H1 (cell line): ENCODE measurements around the gene SYNDIG1. TPM values are rescaled to one million over a fixed set of nuclear protein-coding genes. Genes with fewer than 3 reads are reported as not detected.

Experiments
- CTCF ChIA-PET: fragments of 300-600 bp; sonication (Branson Sonifier 250); formaldehyde crosslinking; loops from one replicate; lab custom pipeline; 2021; ENCODE audit not compliant: partially characterized antibody; lab: Charles Lee
- POLR2A ChIA-PET: fragments of 300-600 bp; sonication (Branson Sonifier 250); formaldehyde crosslinking; loops from one replicate; lab custom pipeline; 2021; ENCODE audit warnings: inconsistent platforms; ENCODE audit not compliant: partially characterized antibody; lab: Charles Lee
- DNase-seq, 2 experiments: peaks; one replicate each; pipeline versions ENCODE4 v3.0.0 to v3.0.0-alpha.2; 2010 to 2022; ENCODE audit warnings: low spot score in 2 of 2, low read depth in 1 of 2, mixed read lengths in 1 of 2
- FAIRE-seq: peaks from 2 replicates; lab custom pipeline; 2011; peaks lifted over from hg19 to GRCh38; lab: Jason Lieb, UNC
- H2AFZ ChIP-seq: 2 replicates; pipeline ENCODE4 v1.8.1; 2012; ENCODE audit warnings: low read length, inconsistent platforms
- H2AK5ac ChIP-seq: 2 replicates; pipeline ENCODE4 v1.6.1; 2013; ENCODE audit warnings: low read depth, low read length
- H2BK120ac ChIP-seq: replicated peaks from 2 replicates; pipeline ENCODE3; 2013; ENCODE audit warnings: low read depth, low read length, inconsistent platforms
- H2BK12ac ChIP-seq: 2 replicates; pipeline ENCODE4 v1.6.1; 2013; ENCODE audit warnings: low read depth, low read length
- H2BK15ac ChIP-seq: 2 replicates; pipeline ENCODE4 v1.6.1; 2013; ENCODE audit warnings: low read length
- H2BK20ac ChIP-seq: 2 replicates; pipeline ENCODE4 v1.6.1; 2013; ENCODE audit warnings: low read length
- H2BK5ac ChIP-seq: 2 replicates; pipeline ENCODE4 v1.6.1; 2013; ENCODE audit warnings: low read depth, low read length
- H3K14ac ChIP-seq: 2 replicates; pipeline ENCODE4 v1.6.1; 2013; ENCODE audit warnings: inconsistent platforms; ENCODE audit not compliant: insufficient read length
- H3K18ac ChIP-seq: 2 replicates; pipeline ENCODE4 v1.6.1; 2013; ENCODE audit warnings: low read length; ENCODE audit errors: extremely low read depth
- H3K23ac ChIP-seq: 2 replicates; pipeline ENCODE4 v1.6.1; 2013; ENCODE audit warnings: inconsistent platforms; ENCODE audit not compliant: insufficient read length
- H3K23me2 ChIP-seq: 2 replicates; pipeline ENCODE4 v1.6.1; 2013; ENCODE audit warnings: low read depth, low read length
- H3K27ac ChIP-seq: 2 replicates; pipeline ENCODE4 v1.6.1; 2011; ENCODE audit warnings: low read depth, low read length, inconsistent platforms
- H3K27me3 ChIP-seq, 4 experiments: replicated peaks in 1 of 4; 1 replicate in 1 of 4; 2 replicates in 3 of 4; pipeline versions ENCODE4 v1.6.1 to v1.8.1; 2011 to 2013; ENCODE audit warnings: low read length in 3 of 4, mild to moderate bottlenecking in 3 of 4, inconsistent platforms in 2 of 4, mixed read lengths in 2 of 4, moderate library complexity in 1 of 4; ENCODE audit not compliant: control insufficient read depth in 3 of 4, insufficient read depth in 3 of 4; ENCODE audit errors: extremely low read depth in 1 of 4
- H3K36me3 ChIP-seq, 4 experiments: 2 replicates each; pipeline versions ENCODE4 v1.6.1 to v1.8.1; 2011 to 2013; ENCODE audit warnings: mild to moderate bottlenecking in 4 of 4, low read length in 3 of 4, moderate library complexity in 2 of 4, control low read depth in 1 of 4, inconsistent platforms in 1 of 4; ENCODE audit not compliant: insufficient read depth in 4 of 4, control insufficient read depth in 2 of 4
- H3K4ac ChIP-seq: replicated peaks from 2 replicates; pipeline ENCODE3; 2013; ENCODE audit warnings: low read length, low read depth, mixed read lengths, inconsistent platforms; ENCODE audit not compliant: insufficient read length
- H3K4me1 ChIP-seq, 4 experiments: replicated peaks in 1 of 4; 1 replicate in 1 of 4; 2 replicates in 3 of 4; pipeline versions ENCODE4 v1.6.1 to v1.8.1; 2011 to 2013; ENCODE audit warnings: low read length in 3 of 4, inconsistent platforms in 2 of 4, mixed read lengths in 1 of 4; ENCODE audit not compliant: insufficient read depth in 4 of 4, control insufficient read depth in 3 of 4
- H3K4me2 ChIP-seq, 2 experiments: 2 replicates each; pipeline versions ENCODE4 v1.6.1 to v1.8.1; 2011 to 2013; ENCODE audit warnings: low read depth in 2 of 2, low read length in 2 of 2, control low read depth in 1 of 2, inconsistent platforms in 1 of 2, mild to moderate bottlenecking in 1 of 2; ENCODE audit not compliant: insufficient read depth in 1 of 2
- H3K4me3 ChIP-seq, 4 experiments: fragments of 200-600, 300-600 bp in 1 of 4; sonication (generic), shearing (Covaris generic), sonication (Bioruptor Twin) in 1 of 4; 2 replicates each; pipeline versions ENCODE4 v1.5.1 to v1.8.1; 2011 to 2016; ENCODE audit warnings: low read length in 4 of 4, low read depth in 3 of 4, control low read depth in 2 of 4, inconsistent platforms in 2 of 4, mild to moderate bottlenecking in 2 of 4, mixed read lengths in 1 of 4, moderate library complexity in 1 of 4; ENCODE audit not compliant: insufficient read depth in 2 of 4; ENCODE audit errors: extremely low read depth in 1 of 4
- H3K56ac ChIP-seq: replicated peaks from 2 replicates; pipeline ENCODE3; 2013; ENCODE audit warnings: low read depth, mild to moderate bottlenecking, mixed read lengths, low read length, inconsistent platforms; ENCODE audit not compliant: insufficient read length
- H3K79me1 ChIP-seq: 2 replicates; pipeline ENCODE4 v1.6.1; 2013; ENCODE audit warnings: low read depth, low read length, control low read depth
- H3K79me2 ChIP-seq, 2 experiments: 2 replicates each; pipeline versions ENCODE4 v1.6.1 to v1.8.1; 2012 to 2013; ENCODE audit warnings: low read length in 2 of 2, mild to moderate bottlenecking in 2 of 2, inconsistent platforms in 1 of 2; ENCODE audit not compliant: insufficient read depth in 2 of 2, control insufficient read depth in 1 of 2
- H3K9ac ChIP-seq, 4 experiments: replicated peaks in 1 of 4; 1 replicate in 1 of 4; 2 replicates in 3 of 4; pipeline versions ENCODE4 v1.6.1 to v1.8.1; 2011 to 2013; ENCODE audit warnings: low read depth in 3 of 4, low read length in 3 of 4, control low read depth in 2 of 4, mild to moderate bottlenecking in 2 of 4, moderate library complexity in 2 of 4, inconsistent platforms in 1 of 4; ENCODE audit errors: extremely low read depth in 1 of 4
- H3K9me3 ChIP-seq, 2 experiments: 2 replicates each; pipeline versions ENCODE4 v1.6.1 to v1.8.1; 2012 to 2013; ENCODE audit warnings: mild to moderate bottlenecking in 2 of 2, moderate library complexity in 2 of 2, control low read depth in 1 of 2, inconsistent platforms in 1 of 2, low read depth in 1 of 2, low read length in 1 of 2, mixed read lengths in 1 of 2; ENCODE audit not compliant: insufficient read depth in 2 of 2
- H4K20me1 ChIP-seq, 2 experiments: replicated peaks in 1 of 2; 2 replicates each; pipeline versions ENCODE3 to v1.8.1; 2011 to 2013; ENCODE audit warnings: inconsistent platforms in 2 of 2, low read length in 2 of 2, mild to moderate bottlenecking in 1 of 2; ENCODE audit not compliant: insufficient read depth in 2 of 2, control insufficient read depth in 1 of 2
- H4K5ac ChIP-seq: 2 replicates; pipeline ENCODE4 v1.6.1; 2013; ENCODE audit warnings: low read length, low read depth, mixed read lengths, inconsistent platforms; ENCODE audit not compliant: insufficient read length
- H4K8ac ChIP-seq: 2 replicates; pipeline ENCODE4 v1.8.0; 2013; ENCODE audit warnings: mild to moderate bottlenecking, moderate library complexity, low read length, inconsistent platforms; ENCODE audit not compliant: insufficient read depth; ENCODE audit errors: extremely low read depth
- H4K91ac ChIP-seq: replicated peaks from 2 replicates; pipeline ENCODE3; 2013; ENCODE audit warnings: low read length, mixed read lengths, inconsistent platforms; ENCODE audit not compliant: insufficient read length
- ATF2 ChIP-seq: IDR thresholded peaks from 2 replicates; pipeline ENCODE4 v1.6.1; 2012; ENCODE audit warnings: low read length, inconsistent platforms
- CEBPB ChIP-seq: IDR thresholded peaks from 2 replicates; pipeline ENCODE4 v1.6.1; 2012; ENCODE audit warnings: low read depth, low read length
- GTF2F1 ChIP-seq: IDR thresholded peaks from 2 replicates; pipeline ENCODE4 v1.6.1; 2012; ENCODE audit warnings: low read depth, low read length, improper control_type of control experiment, borderline replicate concordance
- HDAC6 ChIP-seq: IDR thresholded peaks from one replicate; pipeline ENCODE4 v1.7.1; 2012; ENCODE audit warnings: low read depth, mild to moderate bottlenecking, inconsistent platforms, low read length, moderate library complexity
- RAD21 ChIP-seq, 2 experiments: IDR thresholded peaks in 1 of 2; conservative IDR thresholded peaks in 1 of 2; 2 replicates each; pipeline ENCODE4 v1.6.1; 2011; ENCODE audit warnings: low read depth in 2 of 2, low read length in 2 of 2, improper control_type of control experiment in 1 of 2, inconsistent platforms in 1 of 2, mild to moderate bottlenecking in 1 of 2, moderate library complexity in 1 of 2
- SIN3A ChIP-seq, 2 experiments: IDR thresholded peaks in 1 of 2; conservative IDR thresholded peaks in 1 of 2; 2 replicates each; pipeline ENCODE4 v1.6.1; 2011 to 2012; ENCODE audit warnings: low read length in 2 of 2, improper control_type of control experiment in 1 of 2, low read depth in 1 of 2, mild to moderate bottlenecking in 1 of 2
- SIRT6 ChIP-seq: IDR thresholded peaks from one replicate; pipeline ENCODE4 v1.7.1; 2012; ENCODE audit warnings: low read length, inconsistent platforms
- TAF1 ChIP-seq: IDR thresholded peaks from 2 replicates; pipeline ENCODE4 v1.6.1; 2011; ENCODE audit warnings: mild to moderate bottlenecking, low read depth, low read length
- WGBS, 2 experiments: shearing (Covaris generic) in 1 of 2; methylation state at CpG; one replicate each; pipeline versions ENCODE4 v1.1.6 to v1.1.7; 2013 to 2015; ENCODE audit warnings: low lambda C conversion rate in 2 of 2, mixed read lengths in 2 of 2, inconsistent platforms in 1 of 2, low coverage in 1 of 2, missing lambda C conversion rate in 1 of 2; ENCODE audit not compliant: insufficient replicate concordance in 2 of 2, insufficient coverage in 1 of 2, insufficient read length in 1 of 2; ENCODE audit errors: extremely low coverage in 1 of 2, missing lambda C conversion rate in 1 of 2; 5-methylcytosine and 5-hydroxymethylcytosine counted together
- polyA plus RNA-seq, 7 experiments: library from polyadenylated mRNA; depleted of rRNA in 3 of 7; stranded (reverse) in 5 of 7; unstranded in 2 of 7; fragments of >200 nt in 5 of 7; fragments of 200-250 nt in 2 of 7; gene quantifications; 1 replicate in 5 of 7; 2 replicates in 1 of 7; 4 replicates in 1 of 7; pipeline versions ENCODE4 v1.2.1 to v1.2.3, GENCODE V29; 2011 to 2013; ENCODE audit warnings: missing spikeins in 2 of 7, mixed read lengths in 2 of 7
- total RNA-seq: library from RNA; stranded (reverse); fragmentation: NEBNext Ultra II Directional; extraction: Animal tissue kit (Norgen Biotek cat#: 25700); gene quantifications from 2 replicates; pipeline ENCODE4 v1.2.1, GENCODE V29; 2021
- TF ChIP-seq, protein P1 (sequence below): IDR thresholded peaks from 2 replicates; pipeline ENCODE4 v1.6.1; 2011; ENCODE audit warnings: low read depth, mild to moderate bottlenecking, low read length; ENCODE audit not compliant: insufficient read depth

Gene SYNDIG1
- total and polyA plus RNA-seq, 2 of the 8 experiments (the other 6 are each of a cell fraction or from before 2014, with no cell fraction given), result 6.5 to 7.8 TPM

DNA sequence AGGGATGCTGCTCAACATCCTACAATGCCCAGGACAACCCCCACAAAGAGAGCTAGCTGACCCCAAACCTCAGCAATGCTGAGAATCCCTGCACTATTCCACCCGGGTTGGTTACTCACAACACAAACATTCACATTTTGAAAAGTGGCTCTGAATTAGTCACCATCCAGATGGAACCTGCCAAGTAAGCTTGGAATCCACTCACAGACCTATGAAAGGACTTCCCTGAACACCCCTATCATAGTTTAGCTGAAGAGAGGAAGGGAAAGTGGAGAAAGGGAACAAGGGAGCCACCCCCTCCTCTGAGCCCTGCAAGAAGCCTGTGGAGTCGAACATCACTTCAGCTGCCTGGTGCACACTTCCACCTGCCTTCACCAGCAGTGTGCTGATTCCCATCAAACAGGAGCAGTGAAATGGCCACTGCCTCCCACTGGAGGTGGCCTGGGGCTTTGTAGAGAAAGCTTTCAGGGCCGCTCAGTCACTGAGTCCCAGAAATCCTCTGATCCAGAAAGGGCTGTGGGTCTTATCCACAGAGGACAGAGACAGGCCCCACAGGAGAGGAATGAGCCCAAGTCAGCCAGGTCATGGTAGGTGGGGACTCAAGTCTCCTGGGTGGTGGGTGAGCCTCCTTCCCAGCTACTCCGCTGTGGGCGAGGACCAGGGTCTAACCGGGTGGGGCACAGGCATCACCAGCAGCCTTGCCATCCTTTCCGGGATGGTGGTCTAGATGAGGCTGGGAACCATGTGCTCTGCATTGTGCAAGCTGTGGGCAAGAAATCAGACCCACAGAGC is 203.7 kb downstream of the SYNDIG1 start:
- no peak overlapping the region for H3K4ac ChIP-seq
- H3K27me3 ChIP-seq, result no peaks in the 10 kb centered on the region
- no peak overlapping the region for H3K18ac ChIP-seq
- H3K79me2 ChIP-seq, result no peaks in the 10 kb centered on the region
- no peak for DNase-seq
- no peaks in the 10 kb centered on the region for H4K20me1 ChIP-seq
- 94% methylated on average over 7 of the region's 7 CpGs; no CpG with 5 or more reads in 1 of the 2 experiments for WGBS, 2 experiments
- H3K4me3 ChIP-seq, result no peak overlapping the region
- no peak overlapping the region for H2BK15ac ChIP-seq
- H2BK120ac ChIP-seq, result no peak overlapping the region
- no peak overlapping the region for H3K4me2 ChIP-seq
- no peaks in the 10 kb centered on the region for H3K23me2 ChIP-seq
- H3K56ac ChIP-seq, result no peak overlapping the region
- no peak overlapping the region for H2AK5ac ChIP-seq
- H3K36me3 ChIP-seq, result no peaks in the 10 kb centered on the region
- H3K4me1 ChIP-seq, result no peaks in the 10 kb centered on the region
- no peaks in the 10 kb centered on the region for H3K79me1 ChIP-seq
- H2BK12ac ChIP-seq, result no peak overlapping the region
- H2BK20ac ChIP-seq, result no peak overlapping the region
- ChIA-PET POLR2A (no interaction called here), CTCF (interaction anchor here (1.0 to 1.5 kb wide), 4 partner anchors 9 to 54 kb away, joined by 3 read pairs; no protein-coding TSS in a partner anchor)
- H3K9me3 ChIP-seq, result no peaks in the 10 kb centered on the region
- H4K5ac ChIP-seq, result no peak overlapping the region
- no peak overlapping the region for H3K27ac ChIP-seq
- no peak overlapping the region for H4K8ac ChIP-seq
- no peak overlapping the region for H2BK5ac ChIP-seq
- no peak overlapping the region for H2AFZ ChIP-seq
- no peak overlapping the region for H3K9ac ChIP-seq
- H3K14ac ChIP-seq, result no peak overlapping the region
- no peak overlapping the region for H3K23ac ChIP-seq
- no peak overlapping the region for H4K91ac ChIP-seq
- no peak for FAIRE-seq
- TF ChIP-seq SIN3A (conservative IDR thresholded peaks at IDR 0.05 in 1 of 2, IDR thresholded peaks at IDR 0.05 in 1 of 2; ENCODE audit: low read depth in 1 of 2, low read length in 2 of 2) (no peak), CEBPB (no peak), GTF2F1 (no peak), RAD21 (IDR thresholded peaks at IDR 0.05 in 1 of 2, conservative IDR thresholded peaks at IDR 0.05 in 1 of 2; ENCODE audit: low read depth in 2 of 2, low read length in 2 of 2) (no peak), TAF1 (no peak), HDAC6 (no peak), ATF2 (no peak), SIRT6 (no peak)
- TF ChIP-seq, protein P1, sequence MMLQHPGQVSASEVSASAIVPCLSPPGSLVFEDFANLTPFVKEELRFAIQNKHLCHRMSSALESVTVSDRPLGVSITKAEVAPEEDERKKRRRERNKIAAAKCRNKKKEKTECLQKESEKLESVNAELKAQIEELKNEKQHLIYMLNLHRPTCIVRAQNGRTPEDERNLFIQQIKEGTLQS, result no peak
